ENCODE results near the gene GRIA1. TPM values are rescaled to one million over a fixed set of nuclear protein-coding genes. Genes with fewer than 3 reads are reported as not detected.

GRIA1 gene
- polyA plus RNA-seq, 6 donors from 2014 or later: not detected

DNA sequence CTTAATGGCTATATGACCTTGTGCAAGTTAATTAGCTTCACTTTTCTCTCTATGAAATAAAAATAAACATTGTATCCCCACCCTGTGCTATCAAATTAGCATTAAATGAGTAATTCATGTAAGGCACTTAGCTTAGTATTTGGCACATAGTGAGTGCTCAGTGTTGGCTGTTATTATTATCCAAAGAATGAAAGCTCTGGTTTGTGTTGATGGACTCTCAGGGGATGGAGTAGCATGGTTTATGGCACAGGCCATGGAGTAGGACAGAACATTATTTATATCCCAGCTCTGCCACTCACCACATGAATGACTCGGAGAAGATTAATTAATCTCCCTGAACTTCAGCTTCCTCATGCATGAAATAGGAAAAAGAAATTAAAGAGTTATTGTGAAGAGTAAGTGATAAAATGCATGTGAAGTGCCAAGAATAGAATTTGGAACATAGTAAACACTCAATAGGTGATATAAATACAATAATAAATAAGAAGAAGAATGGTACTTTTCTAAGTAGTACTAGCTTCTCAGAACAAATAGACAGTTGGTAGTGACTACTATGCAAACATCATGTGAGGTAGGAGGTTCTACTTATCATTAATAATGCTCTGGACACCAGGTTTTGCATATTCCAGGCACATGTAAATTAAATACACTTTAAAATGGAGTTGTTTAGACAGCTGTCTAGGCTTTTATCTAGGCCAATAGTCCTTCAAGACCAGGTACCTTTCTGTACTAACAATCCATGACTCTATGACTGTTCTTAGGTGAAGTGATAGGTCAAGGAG lies 146.4 kb downstream of the GRIA1 start:
- Mint-ChIP-seq H3K36me3 (no peaks in the 10 kb centered on the region), H3K27me3 (peaks cover 0 to 5% (median 0%) of the 10 kb centered on the region in 3 donors), H3K27ac (no peak overlapping the region), H3K4me3 (no peak overlapping the region), H3K4me1 (no peaks in the 10 kb centered on the region), H3K9me3 (peaks cover 0 to 6% (median 2%) of the 10 kb centered on the region in 7 donors)
- no peak for ATAC-seq (ENCODE audit: low read depth in 2 of 2)
- DNase-seq: no peak

- H3K4me1 Mint-ChIP-seq: no peaks in the 10 kb centered on the region
- H3K9me3 Mint-ChIP-seq: peaks cover 0 to 5% (median 0%) of the 10 kb centered on the region in 7 donors
- H3K4me3 Mint-ChIP-seq: no peak overlapping the region
- peaks cover 0 to 4% (median 0%) of the 10 kb centered on the region in 3 donors for H3K27me3 Mint-ChIP-seq
- ATAC-seq (ENCODE audit: low read depth in 2 of 2) (no peak), DNase-seq (no peak)
- H3K27ac Mint-ChIP-seq: no peak overlapping the region
- no peaks in the 10 kb centered on the region for H3K36me3 Mint-ChIP-seq
Observed at GRCh38 chr5:153640293-153640692, 149.8 kb downstream of the GRIA1 start.

DNA sequence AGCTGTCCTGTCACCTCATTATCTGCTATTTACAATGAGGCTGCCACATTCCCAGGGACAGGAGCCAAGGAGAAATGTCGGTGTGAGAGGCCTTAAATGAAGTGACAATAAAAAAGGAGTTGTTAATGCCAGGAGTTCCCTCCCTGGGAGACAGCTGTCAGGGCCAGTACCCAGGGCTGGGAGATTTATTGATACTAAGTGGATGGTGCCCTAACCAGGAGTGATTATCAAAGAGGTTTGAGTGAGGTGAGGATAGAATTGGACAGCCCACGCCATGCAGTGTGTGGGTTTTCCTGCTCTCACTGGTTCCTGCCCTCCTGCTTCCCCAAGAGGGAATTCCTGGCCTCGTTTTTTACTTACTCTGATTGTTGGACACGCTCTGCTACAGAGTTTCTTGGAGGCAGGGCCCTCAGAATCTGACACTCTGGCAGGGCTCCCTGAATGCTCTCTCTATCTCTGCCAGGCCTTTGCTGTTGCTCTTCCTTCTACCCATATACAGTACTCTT lies 150.8 kb downstream of the GRIA1 start:
- Mint-ChIP-seq H3K27me3 (peaks cover 0 to 4% (median 0%) of the 10 kb centered on the region in 3 donors), H3K4me1 (no peaks in the 10 kb centered on the region), H3K27ac (no peak overlapping the region), H3K4me3 (no peak overlapping the region), H3K36me3 (no peaks in the 10 kb centered on the region), H3K9me3 (peaks cover 0 to 5% (median 0%) of the 10 kb centered on the region in 7 donors)
- DNase-seq (no peak), ATAC-seq (ENCODE audit: low read depth in 2 of 2) (no peak)

DNA sequence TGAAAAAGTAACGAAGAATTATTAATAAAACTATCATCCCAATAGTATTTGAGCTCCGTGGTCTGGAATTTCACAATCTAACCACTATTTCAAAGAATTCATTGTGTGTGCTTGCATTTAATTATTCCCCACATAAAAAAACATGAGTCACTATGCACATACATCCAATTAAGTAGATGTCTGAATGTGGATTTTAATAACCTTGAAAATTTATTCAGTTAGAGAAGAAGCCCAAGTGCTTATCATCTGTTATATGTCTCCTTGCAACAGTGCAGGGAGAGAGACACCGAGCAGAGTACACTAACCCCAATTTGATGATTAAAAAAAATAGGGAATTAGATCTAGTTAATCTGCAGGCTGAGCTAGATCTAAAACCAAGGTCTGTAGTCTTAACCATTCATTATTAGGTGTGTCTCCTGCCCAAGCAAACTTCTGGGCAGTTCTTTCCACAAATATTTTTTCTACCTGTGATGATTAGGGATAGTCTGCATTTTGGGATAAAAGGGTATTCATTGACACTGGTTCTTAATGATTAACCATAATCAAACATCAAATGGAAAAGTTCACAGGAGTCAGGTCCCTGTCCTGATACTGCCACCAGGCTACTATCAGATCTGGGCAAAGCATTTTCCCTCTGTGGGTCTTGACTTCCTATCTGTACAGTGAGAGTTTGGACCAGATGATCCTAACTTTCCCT lies 164.2 kb downstream of the GRIA1 start:
- ATAC-seq (ENCODE audit: low read depth in 2 of 2) (no peak), DNase-seq (no peak)
- Mint-ChIP-seq H3K4me1 (no peaks in the 10 kb centered on the region), H3K36me3 (no peaks in the 10 kb centered on the region), H3K9me3 (peaks cover 0 to 4% (median 0%) of the 10 kb centered on the region in 7 donors), H3K4me3 (no peak overlapping the region), H3K27me3 (no peaks in the 10 kb centered on the region), H3K27ac (no peak overlapping the region)

DNA sequence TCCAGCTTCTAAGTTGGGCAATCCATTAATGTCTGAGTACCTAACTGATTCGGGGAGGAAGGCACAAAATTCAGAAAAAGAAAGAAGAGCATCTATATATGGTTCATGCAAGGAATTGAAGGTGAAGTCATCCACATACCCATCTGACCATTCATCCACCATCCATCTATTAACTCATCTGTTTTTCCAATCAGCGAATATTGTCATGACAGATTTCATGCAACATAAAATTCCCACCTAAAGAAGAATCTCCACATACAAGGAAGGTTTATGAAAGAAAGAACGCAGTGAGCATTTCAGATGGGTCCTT lies 164.7 kb downstream of the GRIA1 start:
- H3K9me3 Mint-ChIP-seq: peaks cover 0 to 4% (median 0%) of the 10 kb centered on the region in 7 donors
- no peak for ATAC-seq (ENCODE audit: low read depth in 2 of 2)
- DNase-seq: no peak
- H3K4me1 Mint-ChIP-seq: no peaks in the 10 kb centered on the region
- no peak overlapping the region for H3K4me3 Mint-ChIP-seq
- H3K36me3 Mint-ChIP-seq: no peaks in the 10 kb centered on the region
- H3K27me3 Mint-ChIP-seq: no peaks in the 10 kb centered on the region
- no peak overlapping the region for H3K27ac Mint-ChIP-seq

- no peak overlapping the region for H3K27ac Mint-ChIP-seq
- ATAC-seq (ENCODE audit: low read depth in 2 of 2) (no peak), DNase-seq (no peak)
- H3K9me3 Mint-ChIP-seq: peaks cover 0 to 4% (median 0%) of the 10 kb centered on the region in 7 donors
- no peaks in the 10 kb centered on the region for H3K36me3 Mint-ChIP-seq
- H3K4me1 Mint-ChIP-seq: no peaks in the 10 kb centered on the region
- no peak overlapping the region for H3K4me3 Mint-ChIP-seq
- no peaks in the 10 kb centered on the region for H3K27me3 Mint-ChIP-seq
Observed at GRCh38 chr5:153658149-153658548, 167.7 kb downstream of the GRIA1 start.

GRCh38 chr5:153658606-153659005 lies 168.1 kb downstream of the GRIA1 start:
- ATAC-seq (ENCODE audit: low read depth in 2 of 2) (no peak), DNase-seq (no peak)
- no peaks in the 10 kb centered on the region for H3K36me3 Mint-ChIP-seq
- H3K9me3 Mint-ChIP-seq: peaks cover 0 to 4% (median 0%) of the 10 kb centered on the region in 7 donors
- H3K27ac Mint-ChIP-seq: no peak overlapping the region
- no peaks in the 10 kb centered on the region for H3K27me3 Mint-ChIP-seq
- no peak overlapping the region for H3K4me3 Mint-ChIP-seq
- H3K4me1 Mint-ChIP-seq: no peaks in the 10 kb centered on the region

- H3K36me3 Mint-ChIP-seq: no peaks in the 10 kb centered on the region
- ATAC-seq (ENCODE audit: low read depth in 2 of 2) (no peak), DNase-seq (no peak)
- H3K27me3 Mint-ChIP-seq: no peaks in the 10 kb centered on the region
- H3K9me3 Mint-ChIP-seq: peaks cover 0 to 4% (median 0%) of the 10 kb centered on the region in 7 donors
- no peaks in the 10 kb centered on the region for H3K4me1 Mint-ChIP-seq
- H3K4me3 Mint-ChIP-seq: no peak overlapping the region
- H3K27ac Mint-ChIP-seq: no peak overlapping the region
Observed at GRCh38 chr5:153659039-153659736, 168.7 kb downstream of the GRIA1 start.

GRCh38 chr5:153660919-153661318 lies 170.4 kb downstream of the GRIA1 start:
- peaks cover 0 to 9% (median 0%) of the 10 kb centered on the region in 7 donors for H3K9me3 Mint-ChIP-seq
- H3K36me3 Mint-ChIP-seq: no peaks in the 10 kb centered on the region
- ATAC-seq (ENCODE audit: low read depth in 2 of 2) (no peak), DNase-seq (no peak)
- H3K4me1 Mint-ChIP-seq: no peaks in the 10 kb centered on the region
- H3K4me3 Mint-ChIP-seq: no peak overlapping the region
- H3K27me3 Mint-ChIP-seq: no peaks in the 10 kb centered on the region
- no peak overlapping the region for H3K27ac Mint-ChIP-seq

DNA sequence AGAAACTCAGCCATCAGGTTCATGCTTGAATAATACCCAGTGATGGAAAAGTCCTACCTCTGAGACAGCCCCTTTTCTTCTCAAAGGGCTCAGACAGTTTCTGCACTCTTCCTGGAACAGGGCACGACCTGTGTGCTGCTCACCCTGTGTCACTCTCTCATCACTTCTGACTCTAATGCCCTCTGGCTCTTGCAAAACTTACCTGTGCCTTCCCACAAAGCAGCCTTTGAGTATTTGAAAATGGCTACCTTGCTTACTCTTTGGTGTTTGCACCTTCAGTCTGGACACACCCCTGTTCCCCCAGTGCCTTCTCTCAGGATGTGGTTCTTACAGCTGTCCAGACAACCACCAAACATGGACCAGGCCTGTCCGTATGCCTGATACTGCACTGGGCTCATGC lies 171.4 kb downstream of the GRIA1 start:
- DNase-seq (no peak), ATAC-seq (ENCODE audit: low read depth in 2 of 2) (no peak)
- no peak overlapping the region for H3K27ac Mint-ChIP-seq
- no peaks in the 10 kb centered on the region for H3K36me3 Mint-ChIP-seq
- H3K27me3 Mint-ChIP-seq: no peaks in the 10 kb centered on the region
- no peaks in the 10 kb centered on the region for H3K4me1 Mint-ChIP-seq
- no peak overlapping the region for H3K4me3 Mint-ChIP-seq
- peaks cover 0 to 9% (median 0%) of the 10 kb centered on the region in 7 donors for H3K9me3 Mint-ChIP-seq

DNA sequence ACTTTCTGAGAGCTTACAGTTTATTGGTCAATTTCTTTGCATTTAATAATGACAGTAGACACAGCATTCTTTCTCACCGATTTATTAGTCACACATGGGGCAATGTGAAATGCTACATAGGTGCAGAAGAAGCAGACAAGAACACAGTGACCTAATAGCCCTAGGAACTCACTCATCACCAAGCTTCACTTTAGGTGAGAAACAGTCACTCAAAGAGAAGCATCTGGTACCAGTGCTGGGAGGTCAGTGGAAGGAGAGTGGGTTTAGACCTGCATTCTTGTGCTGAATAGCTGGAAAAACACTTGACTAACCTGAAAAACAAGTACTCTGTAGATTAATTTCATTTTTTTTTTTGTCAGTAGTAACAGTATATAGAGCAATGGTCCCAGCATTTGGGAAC lies 179.6 kb downstream of the GRIA1 start:
- ATAC-seq (ENCODE audit: low read depth in 2 of 2): no peak
- no peaks in the 10 kb centered on the region for H3K36me3 Mint-ChIP-seq

GRCh38 chr5:153671653-153672346 lies 181.3 kb downstream of the GRIA1 start:
- H3K36me3 Mint-ChIP-seq: no peaks in the 10 kb centered on the region
- H3K4me1 Mint-ChIP-seq: no peaks in the 10 kb centered on the region
- DNase-seq: no peak
- no peaks in the 10 kb centered on the region for H3K27me3 Mint-ChIP-seq
- peaks cover 0 to 10% (median 2%) of the 10 kb centered on the region in 7 donors for H3K9me3 Mint-ChIP-seq
- ATAC-seq (ENCODE audit: low read depth in 2 of 2): no peak
- no peak overlapping the region for H3K4me3 Mint-ChIP-seq
- H3K27ac Mint-ChIP-seq: no peak overlapping the region

More for the DNA sequence above, 179.6 kb downstream of the GRIA1 start:
- no peak for DNase-seq
- Mint-ChIP-seq H3K9me3 (peaks cover 0 to 10% (median 2%) of the 10 kb centered on the region in 7 donors), H3K4me3 (no peak overlapping the region), H3K27ac (no peak overlapping the region), H3K4me1 (no peaks in the 10 kb centered on the region), H3K27me3 (no peaks in the 10 kb centered on the region)

DNA sequence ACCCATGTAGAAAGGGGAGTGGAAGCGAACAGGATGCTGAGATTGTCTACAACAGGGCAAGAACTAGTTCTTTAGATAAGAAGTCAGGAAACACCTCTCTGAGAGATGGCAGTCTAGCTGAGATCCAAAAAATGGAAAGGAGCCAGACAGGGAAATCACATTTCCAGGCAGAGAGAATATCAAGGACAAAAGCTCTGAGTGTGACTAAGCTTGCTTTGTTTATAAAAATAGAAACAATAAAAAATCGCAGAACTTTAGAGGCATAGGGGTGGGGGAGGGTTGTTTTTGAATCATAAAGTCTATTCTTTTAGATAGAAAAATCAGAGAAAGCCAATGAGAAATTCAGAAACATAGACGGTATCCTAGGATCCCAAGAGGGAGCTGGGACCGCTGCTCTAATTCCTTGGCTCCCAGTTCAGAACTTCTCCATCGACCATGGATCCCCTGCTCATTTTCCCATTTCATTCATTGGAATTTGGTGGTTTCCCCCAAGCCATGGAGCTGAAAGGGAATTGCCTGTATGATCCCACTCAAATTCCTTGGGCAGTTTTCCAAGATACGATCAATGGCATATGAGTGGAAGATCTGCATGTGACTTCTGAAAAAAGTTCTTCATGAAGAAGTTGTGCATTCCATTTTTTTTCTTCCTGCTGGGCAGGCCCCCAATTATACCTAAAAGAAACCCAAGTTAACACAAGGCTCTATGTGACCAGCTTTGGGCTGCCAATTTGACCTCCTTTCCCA lies 182.0 kb downstream of the GRIA1 start:
- no peak for DNase-seq
- H3K27me3 Mint-ChIP-seq: no peaks in the 10 kb centered on the region
- ATAC-seq (ENCODE audit: low read depth in 2 of 2): no peak
- H3K27ac Mint-ChIP-seq: no peak overlapping the region
- no peaks in the 10 kb centered on the region for H3K36me3 Mint-ChIP-seq
- no peak overlapping the region for H3K4me3 Mint-ChIP-seq
- H3K9me3 Mint-ChIP-seq: peaks cover 0 to 10% (median 2%) of the 10 kb centered on the region in 7 donors
- no peaks in the 10 kb centered on the region for H3K4me1 Mint-ChIP-seq

Measured in naive B cell (primary cell).